T-helper 2 cell treated with Interferon-gamma antibody and Interleukin-4, amounts not matched to agents 5 μg/mL and 100 μg/mL, for 36 hours (primary cell): ENCODE data around the gene FRMD4B.
A peak's percentile ranks its signal among the peaks of the same experiment; 100 is the strongest.

Source experiments
- DNase-seq: peaks from one replicate; pipeline ENCODE4 v3.0.0; 2021; ENCODE audit warnings: low spot score
- H3K27ac Mint-ChIP-seq: one replicate; pipeline ENCODE4 v1.8.0; 2021; ENCODE audit warnings: mild to moderate bottlenecking, mixed read lengths
- H3K27me3 Mint-ChIP-seq: one replicate; pipeline ENCODE4 v1.8.0; 2021; ENCODE audit warnings: low read depth, mixed read lengths
- H3K36me3 Mint-ChIP-seq: one replicate; pipeline ENCODE4 v1.8.0; 2021; ENCODE audit warnings: low read depth, mixed read lengths
- H3K4me1 Mint-ChIP-seq: one replicate; pipeline ENCODE4 v1.8.0; 2021; ENCODE audit warnings: low read depth, mixed read lengths
- H3K4me3 Mint-ChIP-seq: one replicate; pipeline ENCODE4 v1.8.0; 2022; ENCODE audit warnings: mild to moderate bottlenecking, moderate library complexity, mixed read lengths
- H3K9me3 Mint-ChIP-seq: one replicate; pipeline ENCODE4 v1.8.0; 2021; ENCODE audit warnings: mixed read lengths

Gene FRMD4B

DNA sequence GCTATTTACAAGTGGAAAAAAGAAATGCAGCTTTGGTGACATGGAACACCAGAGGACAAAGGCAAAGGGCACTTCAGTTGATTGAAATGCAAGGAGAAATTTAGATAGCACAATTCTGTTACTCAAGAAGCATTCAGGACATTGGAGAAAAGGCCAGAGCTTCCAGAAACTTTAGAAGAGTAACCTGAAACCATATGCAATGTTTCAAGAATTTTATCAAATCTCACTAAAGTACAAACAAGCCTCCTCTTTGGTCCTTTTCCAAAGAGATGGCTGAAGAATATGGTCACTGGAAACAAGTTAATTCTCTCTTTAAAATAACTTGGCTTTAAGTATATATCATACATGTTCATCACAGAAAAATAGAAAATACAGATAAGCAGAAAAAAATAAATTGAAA, 248.9 kb downstream of the FRMD4B start:
- H3K27ac Mint-ChIP-seq = no peak overlapping the region
- no peak overlapping the region for H3K4me3 Mint-ChIP-seq
- H3K36me3 Mint-ChIP-seq = no peaks in the 10 kb centered on the region
- no peaks in the 10 kb centered on the region for H3K4me1 Mint-ChIP-seq
- no peak for DNase-seq
- no peaks in the 10 kb centered on the region for H3K9me3 Mint-ChIP-seq
- H3K27me3 Mint-ChIP-seq = peaks cover 33% of the 10 kb centered on the region

DNA sequence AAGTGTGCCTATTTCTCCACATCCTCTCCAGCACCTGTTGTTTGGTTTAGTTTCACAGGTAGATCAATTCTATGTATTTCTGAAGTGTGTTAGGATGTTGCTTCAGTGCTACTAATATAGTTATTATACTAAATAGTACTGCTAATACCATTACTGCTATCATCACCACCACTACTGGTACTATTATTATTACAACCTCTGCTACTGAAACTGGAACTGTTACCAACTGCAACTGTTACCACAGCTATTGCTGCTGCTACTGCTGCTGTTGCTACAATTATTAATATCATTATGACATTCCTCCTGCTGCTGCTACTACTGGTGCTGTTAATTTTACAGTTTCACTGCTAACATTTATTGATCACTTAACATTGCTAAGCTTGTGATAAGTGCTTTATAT, 255.2 kb downstream of the FRMD4B start:
- H3K4me1 Mint-ChIP-seq = no peaks in the 10 kb centered on the region
- H3K36me3 Mint-ChIP-seq = no peaks in the 10 kb centered on the region
- H3K4me3 Mint-ChIP-seq = no peak overlapping the region
- H3K27me3 Mint-ChIP-seq = peaks cover 17% of the 10 kb centered on the region
- no peak overlapping the region for H3K27ac Mint-ChIP-seq
- DNase-seq = no peak
- no peaks in the 10 kb centered on the region for H3K9me3 Mint-ChIP-seq

DNA sequence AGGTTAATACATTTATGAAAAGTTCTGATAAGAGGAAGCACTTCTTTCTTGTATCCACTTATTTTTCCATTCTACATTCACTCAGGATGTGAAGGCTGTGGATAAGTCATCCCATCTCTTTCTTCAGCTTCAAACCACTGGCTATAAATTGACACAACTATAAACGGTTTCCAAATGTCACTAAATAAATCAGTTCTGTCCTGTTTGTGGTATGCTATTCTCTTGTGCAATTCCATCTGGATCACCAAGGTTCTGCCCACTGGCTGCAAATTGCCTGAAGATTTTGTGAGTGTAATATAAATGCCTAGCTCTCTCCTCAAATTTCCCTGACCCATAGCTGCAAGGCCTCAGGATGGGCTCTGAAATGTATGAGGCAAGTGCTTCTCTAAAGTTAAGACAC, 256.4 kb downstream of the FRMD4B start:
- DNase-seq = no peak
- Mint-ChIP-seq H3K27me3 (peaks cover 16% of the 10 kb centered on the region), H3K4me3 (no peak overlapping the region), H3K4me1 (no peaks in the 10 kb centered on the region), H3K27ac (no peak overlapping the region), H3K9me3 (no peaks in the 10 kb centered on the region), H3K36me3 (no peaks in the 10 kb centered on the region)

DNA sequence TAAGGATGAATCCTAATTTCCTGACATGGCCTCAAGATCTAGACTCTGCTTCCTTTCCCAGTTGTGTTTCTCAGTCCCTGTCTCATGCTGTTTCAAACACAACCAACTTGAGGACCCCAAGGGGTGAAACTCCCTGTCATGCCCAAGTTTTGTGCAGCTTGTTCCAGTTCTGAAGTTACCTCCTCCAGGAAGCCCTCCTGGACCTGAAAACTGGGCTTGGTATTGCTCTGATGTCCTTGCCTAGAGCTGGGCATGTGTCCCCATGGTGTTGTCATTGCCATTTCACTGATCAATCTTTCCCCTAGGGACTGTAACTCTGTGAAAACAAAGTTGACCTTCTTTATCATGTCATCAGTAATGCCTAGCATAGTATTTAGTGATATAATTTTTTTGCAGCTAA, 257.4 kb downstream of the FRMD4B start:
- Mint-ChIP-seq H3K27me3 (peaks cover 19% of the 10 kb centered on the region), H3K27ac (no peak overlapping the region), H3K4me1 (no peaks in the 10 kb centered on the region), H3K9me3 (no peaks in the 10 kb centered on the region), H3K36me3 (no peaks in the 10 kb centered on the region), H3K4me3 (no peak overlapping the region)
- no peak for DNase-seq

DNA sequence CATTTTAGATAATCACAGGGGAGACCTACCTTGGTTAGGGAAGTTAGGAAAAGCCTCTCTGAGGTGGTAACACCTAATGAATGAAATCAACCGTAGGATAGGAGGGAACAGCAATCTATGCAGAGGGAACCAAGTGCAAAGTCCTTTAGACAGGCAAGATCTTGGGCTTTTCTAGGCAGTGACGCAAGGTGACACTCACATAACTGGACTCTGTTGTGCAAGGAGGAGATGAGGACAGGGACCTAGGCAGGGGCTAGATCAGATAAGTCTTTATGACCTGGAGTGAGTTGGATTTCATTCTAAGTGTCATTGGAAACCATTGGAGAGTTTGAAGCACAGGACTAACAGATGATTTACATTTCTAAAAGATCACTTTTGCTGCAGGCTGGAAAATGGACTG, 258.9 kb downstream of the FRMD4B start:
- no peak for DNase-seq
- Mint-ChIP-seq H3K9me3 (no peaks in the 10 kb centered on the region), H3K27ac (no peak overlapping the region), H3K36me3 (no peaks in the 10 kb centered on the region), H3K4me3 (no peak overlapping the region), H3K27me3 (peaks cover 19% of the 10 kb centered on the region), H3K4me1 (no peaks in the 10 kb centered on the region)

DNA sequence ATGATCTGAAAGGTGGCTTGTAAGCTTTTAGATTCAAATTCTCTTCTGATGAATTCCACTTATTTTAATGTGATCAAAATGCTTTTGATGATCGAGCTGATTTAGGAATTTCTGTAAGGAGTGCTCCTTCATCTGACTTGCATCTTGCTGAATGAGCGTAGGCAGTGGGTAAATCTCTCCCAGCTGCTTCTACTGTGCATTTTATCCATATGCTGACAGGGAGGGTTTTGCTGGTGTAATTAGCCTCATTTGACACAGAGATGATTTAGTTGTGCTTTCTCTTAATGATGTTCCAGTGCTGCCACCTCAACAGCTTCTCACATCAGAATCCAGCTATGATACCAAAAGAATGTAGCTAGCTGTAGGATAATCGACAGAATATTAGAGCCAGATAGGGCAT, 259.7 kb downstream of the FRMD4B start:
- H3K9me3 Mint-ChIP-seq = no peaks in the 10 kb centered on the region

DNA sequence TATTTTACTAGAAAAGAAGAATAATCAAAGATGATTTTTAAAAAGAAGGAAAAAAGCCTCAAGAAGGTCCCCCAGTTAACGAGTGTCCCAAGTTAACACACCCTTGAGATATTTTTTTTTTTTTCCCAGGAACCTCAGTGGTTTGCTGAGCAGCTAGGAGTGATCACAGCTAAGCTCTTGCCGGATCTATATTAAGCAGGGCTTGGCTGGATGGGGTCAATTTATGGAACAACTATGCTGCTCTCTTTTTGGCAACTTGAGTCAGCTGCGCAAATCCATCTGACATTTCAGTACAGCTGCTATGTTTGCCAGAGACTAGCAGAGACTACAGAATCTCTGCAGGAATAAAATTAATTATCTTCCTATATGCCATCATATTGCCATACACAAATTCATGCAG, 263.5 kb downstream of the FRMD4B start, which contains the start of gene LMOD3:
Gene LMOD3, minus strand, starts transcription at position 193 of the 400 bp plus-strand sequence. CDS start 209 bp downstream, outside the sequence.
- no peaks in the 10 kb centered on the region for H3K36me3 Mint-ChIP-seq
- no peak within 1 kb of the TSS for H3K4me3 Mint-ChIP-seq
- H3K9me3 Mint-ChIP-seq = no peaks in the 10 kb centered on the region
- H3K27ac Mint-ChIP-seq = no peak within 1 kb of the TSS
- no peak for DNase-seq
- H3K4me1 Mint-ChIP-seq = no peaks in the 10 kb centered on the region
- H3K27me3 Mint-ChIP-seq = peaks cover 12% of the 10 kb centered on the region

More for the DNA sequence above, 259.7 kb downstream of the FRMD4B start:
- Mint-ChIP-seq H3K4me1 (no peaks in the 10 kb centered on the region), H3K4me3 (no peak overlapping the region), H3K27ac (no peak overlapping the region), H3K27me3 (peaks cover 19% of the 10 kb centered on the region), H3K36me3 (no peaks in the 10 kb centered on the region)
- DNase-seq = no peak

DNA sequence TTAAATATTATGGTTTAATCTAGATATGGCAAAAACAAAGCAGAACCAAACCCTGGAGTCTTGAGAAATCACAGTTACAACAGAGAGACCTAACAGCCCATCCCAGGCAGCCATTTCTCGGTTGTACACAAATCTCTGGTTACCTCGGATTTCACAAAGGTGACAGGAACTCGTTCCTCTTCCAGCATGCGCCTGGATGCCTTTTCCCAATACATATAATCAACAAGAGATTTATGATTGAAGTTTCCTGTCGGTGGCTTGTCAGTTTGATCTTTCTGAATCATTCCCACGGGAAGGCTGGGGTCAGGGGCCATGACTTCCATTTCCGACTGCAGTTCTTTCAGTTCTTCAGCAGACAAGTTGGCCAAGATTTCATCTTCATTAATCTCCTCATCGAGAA, 263.9 kb downstream of the FRMD4B start:
- no peaks in the 10 kb centered on the region for H3K4me1 Mint-ChIP-seq
- H3K27me3 Mint-ChIP-seq = peaks cover 10% of the 10 kb centered on the region
- H3K36me3 Mint-ChIP-seq = no peaks in the 10 kb centered on the region
- H3K27ac Mint-ChIP-seq = no peak overlapping the region
- no peak for DNase-seq
- H3K4me3 Mint-ChIP-seq = no peak overlapping the region
- H3K9me3 Mint-ChIP-seq = no peaks in the 10 kb centered on the region

DNA sequence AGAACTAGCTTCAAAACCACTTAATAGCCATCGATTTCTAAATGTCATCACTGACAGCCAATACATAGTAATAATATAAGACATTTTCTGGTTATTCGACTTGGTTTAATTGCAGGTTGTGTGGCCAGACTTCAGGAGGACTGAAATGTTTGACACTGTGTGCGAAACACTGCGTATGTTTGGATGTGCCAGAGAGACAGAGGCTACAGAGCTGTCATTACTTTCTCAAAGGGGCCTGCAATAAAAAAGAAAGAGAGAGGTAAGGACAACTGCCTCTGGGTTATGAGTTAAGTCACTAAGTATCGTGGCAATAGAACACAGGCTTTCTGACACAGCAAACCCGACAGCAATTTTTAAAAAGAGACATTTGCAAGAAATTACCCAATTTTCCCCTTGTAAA, 264.4 kb downstream of the FRMD4B start:
- no peak for DNase-seq
- no peaks in the 10 kb centered on the region for H3K4me1 Mint-ChIP-seq

DNA sequence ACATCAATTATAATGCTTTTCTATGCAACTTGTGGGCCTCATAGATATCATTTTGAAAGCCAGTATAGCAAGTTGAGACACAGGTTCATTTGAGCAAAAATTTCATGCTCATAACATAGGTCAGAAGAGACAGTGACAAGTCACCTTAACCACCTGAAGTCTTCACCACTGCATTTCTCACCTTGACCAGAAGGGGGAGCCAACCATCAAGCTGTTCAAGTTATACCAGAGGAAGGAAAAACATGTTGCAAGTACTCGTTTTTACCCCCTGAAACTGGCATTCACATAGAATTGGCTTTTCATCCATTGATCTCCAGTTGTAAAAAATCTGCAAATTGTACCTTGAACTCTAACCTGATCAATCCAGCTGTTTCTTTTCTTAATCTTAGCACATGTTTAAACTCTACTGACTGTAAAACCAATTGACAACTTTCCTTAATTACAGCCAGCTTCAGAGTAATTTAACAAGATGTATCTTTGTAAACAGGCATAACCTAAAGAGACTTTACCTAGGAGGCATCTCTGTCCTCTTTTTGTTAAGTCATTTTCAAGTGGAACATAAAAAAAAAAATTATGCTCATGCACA, 264.9 kb downstream of the FRMD4B start:
- H3K27ac Mint-ChIP-seq = no peak overlapping the region
- no peaks in the 10 kb centered on the region for H3K36me3 Mint-ChIP-seq
- no peaks in the 10 kb centered on the region for H3K9me3 Mint-ChIP-seq
- no peaks in the 10 kb centered on the region for H3K4me1 Mint-ChIP-seq
- DNase-seq = peak; percentile 69
- H3K4me3 Mint-ChIP-seq = no peak overlapping the region
- H3K27me3 Mint-ChIP-seq = peaks cover 3% of the 10 kb centered on the region

More for the DNA sequence above, 264.4 kb downstream of the FRMD4B start:
- H3K27me3 Mint-ChIP-seq = peaks cover 7% of the 10 kb centered on the region
- H3K9me3 Mint-ChIP-seq = no peaks in the 10 kb centered on the region
- no peak overlapping the region for H3K27ac Mint-ChIP-seq
- H3K4me3 Mint-ChIP-seq = no peak overlapping the region
- H3K36me3 Mint-ChIP-seq = no peaks in the 10 kb centered on the region
